ENCODE data around the gene HYAL3.
"Not testable (repeated sequence)": the region's sequence is repeated elsewhere in the genome, so short reads cannot be mapped to it uniquely, and the experiment has no call there.

The HYAL3 gene

GRCh38 chr3:50286322-50287227 is 12.6 kb downstream of the HYAL3 start:
- Histone ChIP-seq H3K36me3 (ENCODE audit: low read length) (no peaks in the 10 kb centered on the region; the same call in 1 of the 2 replicates), H2AFZ (ENCODE audit: low read depth, low read length, severe bottlenecking) (no peak overlapping the region), H3K79me2 (ENCODE audit: insufficient read depth, low read length) (peaks cover 16% of the 10 kb centered on the region)

DNA sequence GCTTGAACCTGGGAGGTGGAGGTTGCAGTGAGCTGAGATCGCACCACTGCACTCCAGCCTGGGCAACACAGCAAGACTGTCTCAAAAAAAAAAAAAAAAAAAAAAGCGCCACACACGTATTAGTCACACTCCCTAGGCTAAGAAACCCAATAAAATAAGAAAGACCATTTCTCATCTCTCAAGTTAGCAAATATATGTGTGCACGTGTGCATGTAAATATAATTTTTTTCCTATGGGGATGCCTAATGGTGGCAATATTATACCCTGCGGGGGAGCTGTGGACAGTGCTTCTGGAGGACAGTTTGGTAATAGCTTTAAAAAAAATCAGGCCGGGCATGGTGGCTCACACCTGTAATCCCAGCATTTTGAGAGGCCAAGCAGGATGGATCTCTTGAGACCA is 15.1 kb downstream of the HYAL3 start:
- not testable (repeated sequence) for H3F3A ChIP-seq (ENCODE audit: insufficient read depth); H4K20me1 ChIP-seq (ENCODE audit: low read depth, low read length)

More at GRCh38 chr3:50286322-50287227, 12.6 kb downstream of the HYAL3 start:
- Histone ChIP-seq H4K20me1 (ENCODE audit: low read depth, low read length) (no peaks in the 10 kb centered on the region), H3K27ac (ENCODE audit: low read depth, low read length) (no peak overlapping the region), H3K27me3 (ENCODE audit: low read length) (no peaks in the 10 kb centered on the region), H3K4me3 (ENCODE audit: insufficient read depth, low read length, poor library complexity, severe bottlenecking) (no peak overlapping the region), H3K9me3 (ENCODE audit: insufficient read depth, low read length) (no peaks in the 10 kb centered on the region), H3F3A (ENCODE audit: insufficient read depth) (no peaks in the 10 kb centered on the region), H3K9ac (ENCODE audit: low read length) (no peak overlapping the region), H3K4me2 (ENCODE audit: low read depth, low read length, poor library complexity, severe bottlenecking) (no peak overlapping the region), H3K9me2 (replicated peaks; ENCODE audit: insufficient read depth, low read length) (no peaks in the 10 kb centered on the region)
- TF ChIP-seq, protein P1, sequence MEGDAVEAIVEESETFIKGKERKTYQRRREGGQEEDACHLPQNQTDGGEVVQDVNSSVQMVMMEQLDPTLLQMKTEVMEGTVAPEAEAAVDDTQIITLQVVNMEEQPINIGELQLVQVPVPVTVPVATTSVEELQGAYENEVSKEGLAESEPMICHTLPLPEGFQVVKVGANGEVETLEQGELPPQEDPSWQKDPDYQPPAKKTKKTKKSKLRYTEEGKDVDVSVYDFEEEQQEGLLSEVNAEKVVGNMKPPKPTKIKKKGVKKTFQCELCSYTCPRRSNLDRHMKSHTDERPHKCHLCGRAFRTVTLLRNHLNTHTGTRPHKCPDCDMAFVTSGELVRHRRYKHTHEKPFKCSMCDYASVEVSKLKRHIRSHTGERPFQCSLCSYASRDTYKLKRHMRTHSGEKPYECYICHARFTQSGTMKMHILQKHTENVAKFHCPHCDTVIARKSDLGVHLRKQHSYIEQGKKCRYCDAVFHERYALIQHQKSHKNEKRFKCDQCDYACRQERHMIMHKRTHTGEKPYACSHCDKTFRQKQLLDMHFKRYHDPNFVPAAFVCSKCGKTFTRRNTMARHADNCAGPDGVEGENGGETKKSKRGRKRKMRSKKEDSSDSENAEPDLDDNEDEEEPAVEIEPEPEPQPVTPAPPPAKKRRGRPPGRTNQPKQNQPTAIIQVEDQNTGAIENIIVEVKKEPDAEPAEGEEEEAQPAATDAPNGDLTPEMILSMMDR (IDR thresholded peaks at IDR 0.05; ENCODE audit: insufficient read depth, low read length, poor library complexity, severe bottlenecking), result no peak
- no peak for TF ChIP-seq EZH2phosphoT487 (conservative IDR thresholded peaks at IDR 0.05; ENCODE audit: low read length)

DNA sequence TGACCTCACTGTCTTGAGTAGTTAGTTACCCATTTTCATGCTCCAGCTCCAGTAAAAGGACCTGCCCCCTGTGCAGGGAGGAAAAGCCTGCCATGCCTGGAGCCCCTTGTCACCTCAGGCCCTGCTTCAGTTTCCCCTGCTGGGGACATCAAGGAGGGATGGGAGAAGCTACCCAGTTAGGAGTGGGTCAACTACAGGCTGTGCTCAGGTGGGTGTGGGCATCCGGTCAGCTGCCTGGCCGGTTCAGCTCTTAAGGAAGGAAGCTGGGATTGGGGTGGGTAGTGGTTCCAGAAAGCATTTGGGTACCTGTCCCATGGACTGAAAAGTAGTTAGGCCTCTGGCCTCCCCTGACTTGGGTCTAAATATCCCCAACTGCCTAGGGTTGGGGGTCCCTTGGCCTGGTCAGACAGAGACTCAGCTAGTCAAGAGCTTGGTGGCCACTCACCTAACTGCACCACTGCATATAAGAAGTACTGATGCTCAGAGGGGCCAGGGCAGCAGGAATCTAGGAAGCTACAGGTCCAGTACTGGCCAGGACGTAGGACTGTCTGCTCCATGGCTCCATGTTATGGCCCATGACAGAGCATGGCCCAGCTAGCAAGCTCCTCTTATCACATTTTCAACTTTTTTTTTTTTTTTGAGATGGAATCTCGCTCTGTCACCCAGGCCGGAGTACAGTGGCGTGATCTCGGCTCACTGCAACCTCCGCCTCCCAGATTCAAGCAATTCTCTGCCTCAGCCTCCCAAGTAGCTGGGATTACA is 19.8 kb downstream of the HYAL3 start:
- H3F3A ChIP-seq (ENCODE audit: insufficient read depth), result no peaks in the 10 kb centered on the region
- H2AFZ ChIP-seq (ENCODE audit: low read depth, low read length, severe bottlenecking), result no peak overlapping the region
- H4K20me1 ChIP-seq (ENCODE audit: low read depth, low read length), result no peaks in the 10 kb centered on the region
- H3K4me3 ChIP-seq (ENCODE audit: insufficient read depth, low read length, poor library complexity, severe bottlenecking), result no peak overlapping the region
- no peaks in the 10 kb centered on the region for H3K27me3 ChIP-seq (ENCODE audit: low read length)
- no peaks in the 10 kb centered on the region for H3K36me3 ChIP-seq (ENCODE audit: low read length)
- no peak overlapping the region for H3K9ac ChIP-seq (ENCODE audit: low read length)
- H3K79me2 ChIP-seq (ENCODE audit: insufficient read depth, low read length), result no peaks in the 10 kb centered on the region
- H3K27ac ChIP-seq (ENCODE audit: low read depth, low read length), result no peak overlapping the region
- no peak overlapping the region for H3K4me2 ChIP-seq (ENCODE audit: low read depth, low read length, poor library complexity, severe bottlenecking)
- TF ChIP-seq EZH2phosphoT487 (conservative IDR thresholded peaks at IDR 0.05; ENCODE audit: low read length), result no peak
- H3K9me3 ChIP-seq (ENCODE audit: insufficient read depth, low read length), result no peaks in the 10 kb centered on the region
- H3K9me2 ChIP-seq (replicated peaks; ENCODE audit: insufficient read depth, low read length), result no peaks in the 10 kb centered on the region

More for the DNA sequence above, 15.1 kb downstream of the HYAL3 start:
- H3K9me2 ChIP-seq (replicated peaks; ENCODE audit: insufficient read depth, low read length); H3K9me3 ChIP-seq (ENCODE audit: insufficient read depth, low read length); H3K27me3 ChIP-seq (ENCODE audit: low read length); H3K36me3 ChIP-seq (ENCODE audit: low read length); H3K9ac ChIP-seq (ENCODE audit: low read length); H3K27ac ChIP-seq (ENCODE audit: low read depth, low read length); H2AFZ ChIP-seq (ENCODE audit: low read depth, low read length, severe bottlenecking); H3K4me3 ChIP-seq (ENCODE audit: insufficient read depth, low read length, poor library complexity, severe bottlenecking); H3K79me2 ChIP-seq (ENCODE audit: insufficient read depth, low read length); H3K4me2 ChIP-seq (ENCODE audit: low read depth, low read length, poor library complexity, severe bottlenecking): not testable (repeated sequence)

DNA sequence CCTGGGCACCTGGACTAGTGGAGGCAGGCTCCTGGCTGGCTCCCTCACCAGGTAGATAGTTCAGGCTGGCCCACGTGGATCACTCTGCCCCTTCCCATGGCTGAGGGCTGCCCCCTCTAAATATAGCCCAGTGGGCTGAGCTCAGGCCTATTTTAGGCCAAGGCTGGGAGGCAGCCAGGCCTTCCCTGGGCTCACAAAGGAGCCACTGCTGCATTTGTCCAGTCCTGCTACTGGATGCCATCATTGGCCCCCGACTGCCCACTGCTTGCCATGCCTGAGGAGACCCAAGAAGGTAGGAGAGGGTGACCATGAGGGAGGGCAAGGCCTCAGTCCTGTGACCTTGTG is 20.4 kb downstream of the HYAL3 start, which contains the start of gene LSMEM2:
LSMEM2 (plus strand) TSS at position 208 of the 345 bp plus-strand sequence; CDS start at position 235, 27 bp downstream.
- TF ChIP-seq, protein P1 (IDR thresholded peaks at IDR 0.05; ENCODE audit: insufficient read depth, low read length, poor library complexity, severe bottlenecking), result no peak
- TF ChIP-seq EZH2phosphoT487 (conservative IDR thresholded peaks at IDR 0.05; ENCODE audit: low read length), result no peak
- no peaks in the 10 kb centered on the region for H3K27me3 ChIP-seq (ENCODE audit: low read length)
- H3K9me3 ChIP-seq (ENCODE audit: insufficient read depth, low read length), result no peaks in the 10 kb centered on the region
- H3F3A ChIP-seq (ENCODE audit: insufficient read depth), result no peaks in the 10 kb centered on the region
- no peaks in the 10 kb centered on the region for H3K79me2 ChIP-seq (ENCODE audit: insufficient read depth, low read length)
- no peaks in the 10 kb centered on the region for H3K9me2 ChIP-seq (replicated peaks; ENCODE audit: insufficient read depth, low read length)
- no peaks in the 10 kb centered on the region for H4K20me1 ChIP-seq (ENCODE audit: low read depth, low read length)
- H3K36me3 ChIP-seq (ENCODE audit: low read length), result no peaks in the 10 kb centered on the region
- H3K9ac ChIP-seq (ENCODE audit: low read length), result no peak within 1 kb of the TSS
- H3K4me2 ChIP-seq (ENCODE audit: low read depth, low read length, poor library complexity, severe bottlenecking), result no peak within 1 kb of the TSS
- H2AFZ ChIP-seq (ENCODE audit: low read depth, low read length, severe bottlenecking), result no peak within 1 kb of the TSS
- H3K4me3 ChIP-seq (ENCODE audit: insufficient read depth, low read length, poor library complexity, severe bottlenecking), result no peak within 1 kb of the TSS
- H3K27ac ChIP-seq (ENCODE audit: low read depth, low read length), result no peak within 1 kb of the TSS
